Upper lobe of left lung (tissue), 4 donors: ENCODE data around the gene ECT2L.

Experiments
- CTCF ChIP-seq, 6 experiments: fragments of 450-650 bp in 4 of 6; fragments of 200-600 bp in 2 of 6; sonication (generic) in 2 of 6; IDR thresholded peaks; one replicate each; pipeline ENCODE4 v1.5.1; 2016 to 2019; ENCODE audit warnings: antibody characterized with exemption in 6 of 6
- POLR2A ChIP-seq, 4 donors: fragments of 450-650 bp; IDR thresholded peaks; one replicate each; pipeline ENCODE4 v1.5.1; 2016 to 2017; ENCODE audit warnings: antibody characterized with exemption in 4 of 4, mild to moderate bottlenecking in 2 of 4

- TF ChIP-seq POLR2A (IDR thresholded peaks at IDR 0.05): no peak
- no peak for TF ChIP-seq CTCF (IDR thresholded peaks at IDR 0.05)
These were observed 130.7 kb downstream of the ECT2L start for GRCh38 chr6:138926579-138926978.
